Activated T-helper 1 cell treated with Interleukin-2 at 50 U/mL for 16 hours (primary cell): Measurements from ENCODE around the gene PEAR1.

Source experiments
- DNase-seq: peaks from one replicate; pipeline ENCODE4 v3.0.0-alpha.2; 2020; ENCODE audit warnings: low read depth

Gene PEAR1

GRCh38 chr1:156881663-156882062 lies 11.9 kb upstream of the PEAR1 start:
- no peak for DNase-seq

- no peak for DNase-seq
Measured at GRCh38 chr1:156882543-156882942, 11.0 kb upstream of the PEAR1 start.

GRCh38 chr1:156883919-156884318 lies 9.6 kb upstream of the PEAR1 start:
- no peak for DNase-seq

GRCh38 chr1:156884560-156885184 lies 8.8 kb upstream of the PEAR1 start:
- DNase-seq, result no peak

GRCh38 chr1:156885314-156885713 lies 8.2 kb upstream of the PEAR1 start:
- no peak for DNase-seq

- DNase-seq, result no peak
Measured at GRCh38 chr1:156885880-156886355, 7.6 kb upstream of the PEAR1 start.

- no peak for DNase-seq
Measured at GRCh38 chr1:156886583-156887281, 6.8 kb upstream of the PEAR1 start.

GRCh38 chr1:156887317-156887716 lies 6.2 kb upstream of the PEAR1 start:
- DNase-seq, result no peak

- DNase-seq, result no peak
Measured at GRCh38 chr1:156887734-156888133, 5.8 kb upstream of the PEAR1 start.

GRCh38 chr1:156889802-156890580 lies 3.5 kb upstream of the PEAR1 start:
- peak; percentile 22 for DNase-seq

- peak; percentile 70 for DNase-seq
Measured at GRCh38 chr1:156892190-156893047, 1.1 kb upstream of the PEAR1 start.

- no peak for DNase-seq
Measured at GRCh38 chr1:156894001-156894400, 483 bp downstream of the PEAR1 start.

GRCh38 chr1:156894711-156895454 lies 1.4 kb downstream of the PEAR1 start:
- DNase-seq, result no peak

- no peak for DNase-seq
Measured at GRCh38 chr1:156895455-156895812, 1.9 kb downstream of the PEAR1 start.

- DNase-seq, result no peak
Measured at GRCh38 chr1:156895927-156896326, 2.4 kb downstream of the PEAR1 start.

GRCh38 chr1:156896490-156897033 lies 3.0 kb downstream of the PEAR1 start:
- no peak for DNase-seq

GRCh38 chr1:156897078-156897825 lies 3.7 kb downstream of the PEAR1 start:
- no peak for DNase-seq

- DNase-seq, result no peak
Measured at GRCh38 chr1:156898161-156898566, 4.6 kb downstream of the PEAR1 start.

- no peak for DNase-seq
Measured at GRCh38 chr1:156898971-156899664, 5.6 kb downstream of the PEAR1 start.
